ENCODE results near the gene FAM219A. TPM values are rescaled to one million over a fixed set of nuclear protein-coding genes. Genes with fewer than 3 reads are reported as not detected.
"Not testable (repeated sequence)": the region's sequence is repeated elsewhere in the genome, so short reads cannot be mapped to it uniquely, and the experiment has no call there.

The FAM219A gene
- total RNA-seq, 1 experiment from 2014 or later: 20.6 TPM

DNA sequence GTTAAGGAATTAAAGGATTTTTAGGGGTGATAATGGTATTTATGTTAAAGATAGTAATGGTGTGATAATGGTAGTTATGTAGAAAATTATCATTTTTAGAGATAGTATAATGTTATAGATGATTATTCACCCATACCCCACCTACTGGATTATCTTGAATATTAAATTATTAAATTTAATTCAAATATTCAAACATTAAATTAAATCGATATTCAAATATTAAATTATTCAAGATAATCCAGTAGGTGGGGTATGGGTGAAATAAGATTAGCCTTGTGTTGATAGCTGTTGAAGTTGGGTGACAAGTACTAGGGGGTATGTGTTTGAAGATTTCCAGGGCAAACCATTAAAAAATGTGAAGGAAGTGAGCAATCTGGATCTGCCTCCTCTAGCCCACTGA lies 15.6 kb downstream of the FAM219A start:
- Mint-ChIP-seq H3K27ac (no peak overlapping the region), H3K4me3 (no peak overlapping the region), H3K4me1 (peaks cover 20% of the 10 kb centered on the region), H3K9me3 (peaks cover 6% of the 10 kb centered on the region; the same call in 1 of the 2 replicates), H3K27me3 (ENCODE audit: low read depth) (no peaks in the 10 kb centered on the region), H3K36me3 (peaks cover 7% of the 10 kb centered on the region)
- TF ChIP-seq FOXJ3 (CRISPR knock-in tag; IDR thresholded peaks at IDR 0.05; ENCODE audit: borderline replicate concordance) (no peak), HMGA2 (CRISPR knock-in tag; IDR thresholded peaks at IDR 0.05) (peak; percentile 90; the same call in 1 of the 2 replicates), ZNF121 (CRISPR knock-in tag; IDR thresholded peaks at IDR 0.05) (no peak)
- TF ChIP-seq, protein P1, sequence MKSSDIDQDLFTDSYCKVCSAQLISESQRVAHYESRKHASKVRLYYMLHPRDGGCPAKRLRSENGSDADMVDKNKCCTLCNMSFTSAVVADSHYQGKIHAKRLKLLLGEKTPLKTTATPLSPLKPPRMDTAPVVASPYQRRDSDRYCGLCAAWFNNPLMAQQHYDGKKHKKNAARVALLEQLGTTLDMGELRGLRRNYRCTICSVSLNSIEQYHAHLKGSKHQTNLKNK (CRISPR knock-in tag; IDR thresholded peaks at IDR 0.05): no peak
- TF ChIP-seq, protein P2, sequence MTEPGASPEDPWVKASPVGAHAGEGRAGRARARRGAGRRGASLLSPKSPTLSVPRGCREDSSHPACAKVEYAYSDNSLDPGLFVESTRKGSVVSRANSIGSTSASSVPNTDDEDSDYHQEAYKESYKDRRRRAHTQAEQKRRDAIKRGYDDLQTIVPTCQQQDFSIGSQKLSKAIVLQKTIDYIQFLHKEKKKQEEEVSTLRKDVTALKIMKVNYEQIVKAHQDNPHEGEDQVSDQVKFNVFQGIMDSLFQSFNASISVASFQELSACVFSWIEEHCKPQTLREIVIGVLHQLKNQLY (CRISPR knock-in tag; IDR thresholded peaks at IDR 0.05): no peak
- ChIA-PET CTCF (interaction anchor here (0.8 to 2.9 kb wide), 3 partner anchors 11 to 148 kb away, joined by 3 to 17 read pairs (median 7); no protein-coding TSS in a partner anchor), POLR2A (no interaction called here)
- DNase-seq (ENCODE audit: low spot score) (no peak), ATAC-seq (no peak)

- DNase-seq (ENCODE audit: low spot score) (no peak), ATAC-seq (no peak)
- H3K4me3 Mint-ChIP-seq: no peak overlapping the region
- peaks cover 6% of the 10 kb centered on the region; the same call in 1 of the 2 replicates for H3K9me3 Mint-ChIP-seq
- ChIA-PET POLR2A (no interaction called here), CTCF (interaction anchor here (0.6 to 3.9 kb wide), 5 partner anchors 36 to 1206 kb away, joined by 3 to 17 read pairs (median 6); no protein-coding TSS in a partner anchor)
- peaks cover 7% of the 10 kb centered on the region for H3K36me3 Mint-ChIP-seq
- H3K4me1 Mint-ChIP-seq: peaks cover 27% of the 10 kb centered on the region
- no peaks in the 10 kb centered on the region for H3K27me3 Mint-ChIP-seq (ENCODE audit: low read depth)
- H3K27ac Mint-ChIP-seq: no peak overlapping the region
- TF ChIP-seq PREB (CRISPR knock-in tag; IDR thresholded peaks at IDR 0.05; ENCODE audit: borderline replicate concordance) (no peak), AFF4 (CRISPR knock-in tag; IDR thresholded peaks at IDR 0.05; ENCODE audit: borderline replicate concordance) (no peak)
- TF ChIP-seq, protein P3, sequence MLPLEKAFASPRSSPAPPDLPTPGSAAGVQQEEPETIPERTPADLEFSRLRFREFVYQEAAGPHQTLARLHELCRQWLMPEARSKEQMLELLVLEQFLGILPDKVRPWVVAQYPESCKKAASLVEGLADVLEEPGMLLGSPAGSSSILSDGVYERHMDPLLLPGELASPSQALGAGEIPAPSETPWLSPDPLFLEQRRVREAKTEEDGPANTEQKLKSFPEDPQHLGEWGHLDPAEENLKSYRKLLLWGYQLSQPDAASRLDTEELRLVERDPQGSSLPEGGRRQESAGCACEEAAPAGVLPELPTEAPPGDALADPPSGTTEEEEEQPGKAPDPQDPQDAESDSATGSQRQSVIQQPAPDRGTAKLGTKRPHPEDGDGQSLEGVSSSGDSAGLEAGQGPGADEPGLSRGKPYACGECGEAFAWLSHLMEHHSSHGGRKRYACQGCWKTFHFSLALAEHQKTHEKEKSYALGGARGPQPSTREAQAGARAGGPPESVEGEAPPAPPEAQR (CRISPR knock-in tag; IDR thresholded peaks at IDR 0.05): no peak
These were observed 18.4 kb downstream of the FAM219A start for GRCh38 chr9:34440017-34440416.

DNA sequence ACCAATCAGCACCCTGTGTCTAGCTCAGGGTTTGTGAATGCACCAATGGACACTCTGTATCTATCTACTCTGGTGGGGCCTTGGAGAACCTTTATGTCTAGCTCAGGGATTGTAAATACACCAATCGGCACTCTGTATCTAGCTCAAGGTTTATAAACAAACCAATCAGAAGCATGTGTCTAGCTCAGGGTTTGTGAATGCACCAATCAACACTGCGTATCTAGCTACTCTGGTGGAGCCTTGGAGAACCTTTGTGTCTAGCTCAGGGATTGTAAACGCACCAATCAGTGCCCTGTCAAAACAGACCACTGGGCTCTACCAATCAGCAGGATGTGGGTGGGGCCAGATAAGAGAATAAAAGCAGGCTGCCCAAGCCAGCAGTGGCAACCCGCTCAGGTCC lies 19.9 kb downstream of the FAM219A start:
- H3K4me3 Mint-ChIP-seq; H3K9me3 Mint-ChIP-seq; DNase-seq (ENCODE audit: low spot score); H3K27ac Mint-ChIP-seq; H3K36me3 Mint-ChIP-seq; ATAC-seq; POLR2A ChIA-PET; H3K27me3 Mint-ChIP-seq (ENCODE audit: low read depth): not testable (repeated sequence)
- CTCF ChIA-PET: interaction anchor here (0.6 to 3.9 kb wide), 7 partner anchors 20 to 445 kb away, joined by 3 to 17 read pairs (median 4); partner anchors contain the start of genes DNAI1 and FAM219A
- peaks cover 18% of the 10 kb centered on the region for H3K4me1 Mint-ChIP-seq
- 0 out of 2 replicates have a peak, but pooled peaks have one; percentile 22 for TF ChIP-seq NFYB (CRISPR knock-in tag; conservative IDR thresholded peaks at IDR 0.05; ENCODE audit: low read depth)

- POLR2A ChIA-PET; DNase-seq (ENCODE audit: low spot score); H3K36me3 Mint-ChIP-seq; H3K9me3 Mint-ChIP-seq; H3K4me3 Mint-ChIP-seq; ATAC-seq; H3K27me3 Mint-ChIP-seq (ENCODE audit: low read depth); H3K27ac Mint-ChIP-seq: not testable (repeated sequence)
- CTCF ChIA-PET: interaction anchor here (0.6 to 3.9 kb wide), 8 partner anchors 21 to 444 kb away, joined by 3 to 17 read pairs (median 6); partner anchors contain the start of genes DNAI1 and FAM219A
- H3K4me1 Mint-ChIP-seq: peaks cover 13% of the 10 kb centered on the region
These were observed 20.5 kb downstream of the FAM219A start for GRCh38 chr9:34437926-34438307.
